ENCODE data around the gene COX19. TPM values are rescaled to one million over a fixed set of nuclear protein-coding genes. Genes with fewer than 3 reads are reported as not detected.

COX19 gene
- total RNA-seq (2021), result 17.6 and 18.8 TPM in 2 replicates
- percentile 88 among the genes with signal in this experiment for Bru-seq, nascent RNA
- percentile 87 among the genes with signal in this experiment for BruChase-seq, experiment 1, labeled RNA remaining after a 2-hour chase
- BruChase-seq, experiment 2, labeled RNA remaining after a 6-hour chase, result percentile 78 among the genes with signal in this experiment
- long read RNA-seq, transcript COX19-201 (3 exons, 3,666 nt), result major isoform, 41 of 53 reads
- long read RNA-seq, partial matches to known transcripts, result 8 of 53 reads
- long read RNA-seq, other reads (novel, unspliced or antisense), result 3 of 53 reads

DNA sequence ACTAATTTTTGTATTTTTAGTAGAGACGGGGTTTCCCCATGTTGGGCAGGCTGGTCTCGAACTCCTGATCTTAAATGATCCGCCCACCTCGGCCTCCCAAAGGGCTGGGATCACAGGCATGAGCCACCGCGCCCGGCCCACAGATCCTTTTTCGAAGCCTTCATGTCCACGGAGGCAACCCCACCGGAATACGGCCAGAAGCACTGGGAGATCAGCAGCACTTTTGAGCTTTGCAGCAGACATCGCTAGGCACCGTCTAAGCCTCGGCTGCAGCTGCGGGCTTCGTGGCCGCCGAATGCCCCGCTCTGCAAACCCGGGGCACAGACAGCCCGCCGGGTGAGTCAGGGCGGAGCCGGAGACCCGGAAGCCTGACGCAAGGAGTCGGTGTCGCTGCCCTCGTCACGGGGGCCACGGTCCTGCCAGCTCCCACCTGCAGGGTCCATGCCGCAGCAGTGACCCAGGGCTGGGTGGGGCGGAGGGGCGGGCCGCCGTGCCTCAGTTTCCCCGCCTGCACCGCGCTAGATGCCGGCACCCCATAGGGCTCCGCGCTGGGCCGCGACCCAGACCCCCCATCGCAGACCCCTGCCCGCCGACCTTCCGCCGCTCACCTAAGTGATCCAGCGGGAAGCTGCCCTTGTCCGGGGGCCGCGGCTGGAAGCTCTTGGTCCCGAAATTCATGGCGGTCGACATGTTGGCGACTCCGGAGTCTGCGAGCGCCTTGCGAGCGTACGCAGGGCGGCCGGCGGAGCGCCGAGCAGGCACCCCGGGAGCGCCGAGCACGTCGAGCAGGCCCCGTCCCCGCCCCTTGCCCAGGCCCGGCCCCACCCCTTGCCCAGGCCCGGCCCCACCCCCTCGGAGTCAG lies at the start of gene COX19:
COX19 (minus strand) TSS at position 730 of the 862 bp plus-strand sequence; CDS start at position 690, 40 bp downstream.
- TF ChIP-seq CTCF (conservative IDR thresholded peaks at IDR 0.05; ENCODE audit: low read depth, low read length), result no peak
- TF ChIP-seq EZH2 (IDR thresholded peaks at IDR 0.05; ENCODE audit: borderline replicate concordance, low read depth, low read length, poor library complexity, severe bottlenecking), result no peak
- DNase-seq (ENCODE audit: low spot score), result peak; percentile 93
- BruUV-seq (replicated peaks), result no TSS peak
- peaks cover 12% of the 10 kb centered on the region for H3K4me1 ChIP-seq (ENCODE audit: insufficient read depth, low read length, poor library complexity, severe bottlenecking)
- peak within 1 kb of the TSS; percentile 98 for H3K27ac ChIP-seq (ENCODE audit: low read depth, low read length, poor library complexity, severe bottlenecking)
- no peaks in the 10 kb centered on the region for H3K27me3 ChIP-seq (replicated peaks; ENCODE audit: insufficient read depth, low read depth, low read length, poor library complexity)
- peak within 1 kb of the TSS; percentile 100 for H3K4me3 ChIP-seq (ENCODE audit: low read depth, low read length, poor library complexity, severe bottlenecking)
- POLR2A ChIA-PET (ENCODE audit: low non-redundant PET), result interaction anchor here (0.7 kb wide), 2 partner anchors 12 to 84 kb away, joined by 3 to 4 read pairs; no protein-coding TSS in a partner anchor
- H3K36me3 ChIP-seq (ENCODE audit: insufficient read depth, low read length, poor library complexity, severe bottlenecking), result peaks cover 25% of the 10 kb centered on the region
- intact Hi-C loops (cut with micrococcal nuclease; ENCODE audit: unreplicated experiment), result no loop called here
- H3K9me3 ChIP-seq (ENCODE audit: low read depth, low read length, poor library complexity, severe bottlenecking), result no peaks in the 10 kb centered on the region
- CTCF ChIA-PET, result no interaction called here

DNA sequence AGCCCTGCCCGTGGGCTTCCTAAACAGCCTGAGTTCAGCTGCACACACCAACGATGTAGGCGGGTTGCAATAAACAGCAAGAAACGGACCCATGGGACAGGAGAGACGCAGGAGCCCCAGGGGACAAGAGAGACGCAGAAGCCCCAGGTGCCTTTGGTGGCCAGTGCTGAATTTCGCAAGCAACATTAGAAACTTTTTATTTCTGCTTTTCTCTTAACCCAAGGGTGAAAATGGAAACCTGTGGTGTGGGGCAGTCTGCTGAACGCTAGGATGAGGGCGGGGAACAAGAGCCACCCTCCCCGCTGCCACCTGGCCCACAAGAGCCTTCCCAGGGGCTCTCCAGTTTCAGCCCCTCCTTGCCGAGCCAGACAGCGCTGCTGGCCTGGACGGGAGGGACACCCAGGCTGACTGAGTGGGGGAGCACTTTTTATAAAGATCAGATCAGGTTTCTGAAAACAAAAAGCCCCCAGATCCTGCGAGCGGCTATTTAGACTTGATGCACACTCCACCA lies 49.0 kb upstream of the COX19 start:
- DNase-seq (ENCODE audit: low spot score), result no peak
- POLR2A ChIA-PET (ENCODE audit: low non-redundant PET), result no interaction called here
- no peaks in the 10 kb centered on the region for H3K9me3 ChIP-seq (ENCODE audit: low read depth, low read length, poor library complexity, severe bottlenecking)
- H3K36me3 ChIP-seq (ENCODE audit: insufficient read depth, low read length, poor library complexity, severe bottlenecking), result peaks cover 15% of the 10 kb centered on the region
- intact Hi-C loops (cut with micrococcal nuclease; ENCODE audit: unreplicated experiment), result no loop called here
- H3K27me3 ChIP-seq (replicated peaks; ENCODE audit: insufficient read depth, low read depth, low read length, poor library complexity), result no peaks in the 10 kb centered on the region
- no peak overlapping the region for H3K4me3 ChIP-seq (ENCODE audit: low read depth, low read length, poor library complexity, severe bottlenecking)
- peaks cover 17% of the 10 kb centered on the region for H3K4me1 ChIP-seq (ENCODE audit: insufficient read depth, low read length, poor library complexity, severe bottlenecking)
- no TSS peak for BruUV-seq (replicated peaks)
- no peak for TF ChIP-seq EZH2 (IDR thresholded peaks at IDR 0.05; ENCODE audit: borderline replicate concordance, low read depth, low read length, poor library complexity, severe bottlenecking)
- no peak for TF ChIP-seq CTCF (conservative IDR thresholded peaks at IDR 0.05; ENCODE audit: low read depth, low read length)
- CTCF ChIA-PET, result interaction anchor here (1.1 kb wide), 1 partner anchor 152 kb away, joined by 3 read pairs; no protein-coding TSS in a partner anchor
- H3K27ac ChIP-seq (ENCODE audit: low read depth, low read length, poor library complexity, severe bottlenecking), result peak overlapping the region; percentile 24

DNA sequence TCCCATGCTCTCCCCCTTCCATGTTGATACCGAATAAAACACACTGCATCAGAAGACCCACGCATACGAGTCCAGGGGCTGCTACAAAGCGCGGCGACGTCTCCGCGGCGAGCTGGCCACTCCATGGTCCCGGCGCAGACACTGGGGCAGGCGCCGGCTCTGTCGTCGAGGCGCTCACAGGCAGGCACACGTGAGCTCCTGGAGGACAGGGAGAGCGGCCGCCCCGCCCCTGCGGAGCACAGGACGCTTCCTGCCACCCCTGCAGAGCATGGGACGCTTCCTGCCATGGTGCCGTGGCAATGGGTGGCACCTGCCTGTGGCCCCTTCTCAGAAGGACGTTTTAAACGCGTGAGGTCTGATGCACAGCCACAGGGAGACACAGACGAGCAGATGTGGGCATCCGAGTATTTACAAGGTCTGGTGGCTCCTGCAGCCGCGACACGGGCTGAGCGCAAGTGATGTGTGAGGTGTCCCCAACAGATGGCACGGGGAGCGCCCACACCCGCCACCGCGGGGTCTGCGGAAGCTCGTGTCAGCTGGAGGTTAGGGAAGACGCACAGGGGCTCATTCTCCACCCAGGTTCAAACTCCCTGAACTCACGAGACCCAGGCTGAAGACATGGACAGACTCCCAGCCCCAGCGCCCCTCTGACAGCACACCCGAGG lies 47.6 kb upstream of the COX19 start:
- ChIA-PET CTCF (no interaction called here), POLR2A (ENCODE audit: low non-redundant PET) (no interaction called here)
- DNase-seq (ENCODE audit: low spot score), result no peak
- Histone ChIP-seq H3K9me3 (ENCODE audit: low read depth, low read length, poor library complexity, severe bottlenecking) (no peaks in the 10 kb centered on the region), H3K4me3 (ENCODE audit: low read depth, low read length, poor library complexity, severe bottlenecking) (no peak overlapping the region), H3K4me1 (ENCODE audit: insufficient read depth, low read length, poor library complexity, severe bottlenecking) (peaks cover 8% of the 10 kb centered on the region), H3K27ac (ENCODE audit: low read depth, low read length, poor library complexity, severe bottlenecking) (no peak overlapping the region), H3K27me3 (replicated peaks; ENCODE audit: insufficient read depth, low read depth, low read length, poor library complexity) (no peaks in the 10 kb centered on the region), H3K36me3 (ENCODE audit: insufficient read depth, low read length, poor library complexity, severe bottlenecking) (peaks cover 18% of the 10 kb centered on the region)
- intact Hi-C loops (cut with micrococcal nuclease; ENCODE audit: unreplicated experiment), result no loop called here
- BruUV-seq (replicated peaks), result no TSS peak
- TF ChIP-seq CTCF (conservative IDR thresholded peaks at IDR 0.05; ENCODE audit: low read depth, low read length) (no peak), EZH2 (IDR thresholded peaks at IDR 0.05; ENCODE audit: borderline replicate concordance, low read depth, low read length, poor library complexity, severe bottlenecking) (no peak)

Measured in A673 (cell line).